Right lobe of liver (tissue), 6 donors: Measurements from ENCODE around the gene CIAO3. TPM values are rescaled to one million over a fixed set of nuclear protein-coding genes. Genes with fewer than 3 reads are reported as not detected.

Experiments used
- ATAC-seq, 4 donors: fragments of 200-7000 bp; cut with Tn5 transposase; one replicate each; pipeline ENCODE4 v1.9.1; 2020; ENCODE audit warnings: mild to moderate bottlenecking in 4 of 4, moderate library complexity in 4 of 4
- DNase-seq, 3 donors: peaks; one replicate each; pipeline ENCODE4 v3.0.0-alpha.2; 2020
- H3K27ac ChIP-seq, 3 donors: fragments of 200-600 bp; one replicate each; pipeline ENCODE4 v1.8.0; 2022
- H3K27me3 ChIP-seq, 2 donors: fragments of 200-600 bp; one replicate each; pipeline ENCODE4 v1.8.0; 2022
- H3K36me3 ChIP-seq, 4 donors: fragments of 200-600 bp; sonication (generic) in 1 of 4; one replicate each; pipeline versions ENCODE4 v1.5.1 to v1.8.0; 2017 to 2022; ENCODE audit warnings: control low read depth in 1 of 4
- H3K4me1 ChIP-seq, 4 donors: fragments of 200-600 bp; sonication (generic) in 1 of 4; one replicate each; pipeline versions ENCODE4 v1.5.1 to v1.8.0; 2017 to 2022; ENCODE audit warnings: control low read depth in 1 of 4
- H3K4me3 ChIP-seq, 3 donors: fragments of 200-600 bp; one replicate each; pipeline ENCODE4 v1.8.0; 2022
- H3K9me3 ChIP-seq, 4 donors: fragments of 200-600 bp; sonication (generic) in 1 of 4; one replicate each; pipeline versions ENCODE4 v1.5.1 to v1.8.0; 2017 to 2022; ENCODE audit warnings: control low read depth in 1 of 4
- POLR2A ChIP-seq: fragments of 450-650 bp; IDR thresholded peaks from one replicate; pipeline ENCODE4 v1.6.1; 2017; ENCODE audit warnings: antibody characterized with exemption, mild to moderate bottlenecking
- WGBS: methylation state at CpG from one replicate; pipeline ENCODE4 v1.1.6; 2018; ENCODE audit warnings: low coverage, low lambda C conversion rate; ENCODE audit not compliant: insufficient coverage; ENCODE audit errors: missing lambda C conversion rate; 5-methylcytosine and 5-hydroxymethylcytosine counted together
- intact Hi-C, 2 donors: fragments of 100-400 bp; cut with DNase I; formaldehyde crosslinking; loops; one replicate each; pipeline versions ENCODE4 v1.11.2 to v1.14.1; 2022
- total RNA-seq, 6 experiments: library from RNA; depleted of rRNA in 2 of 6; stranded (reverse); fragments of >200 nt in 2 of 6; fragmentation: NEBNext Ultra II Directional in 3 of 6; extraction: Animal tissue kit (Norgen Biotek cat#: 25700) in 3 of 6; gene quantifications; one replicate each; pipeline versions ENCODE4 v1.1.0 to v1.2.4, GENCODE V29; 2016 to 2023
- TF ChIP-seq, protein P1 (sequence below), 4 donors: fragments of 200-600 bp in 3 of 4; fragments of 450-650 bp in 1 of 4; IDR thresholded peaks; one replicate each; pipeline versions ENCODE4 v1.5.1 to v1.8.0; 2016 to 2022; ENCODE audit warnings: antibody characterized with exemption in 4 of 4, mild to moderate bottlenecking in 2 of 4
- donor health status: DM: no; HTN: yes; CAD: no.
- donor health status: DM: no; HTN: no; CAD: no.
- donor health status: DM: no; HTN: no; CAD: no.
- donor health status: DM: no; HTN: yes; CAD: no.
- donor health status: DM: no; HTN: yes; CAD: no.

CIAO3 gene
- total RNA-seq, 6 experiments from 2014 or later = 11.9 to 26.1 (median 17.3) TPM

DNA sequence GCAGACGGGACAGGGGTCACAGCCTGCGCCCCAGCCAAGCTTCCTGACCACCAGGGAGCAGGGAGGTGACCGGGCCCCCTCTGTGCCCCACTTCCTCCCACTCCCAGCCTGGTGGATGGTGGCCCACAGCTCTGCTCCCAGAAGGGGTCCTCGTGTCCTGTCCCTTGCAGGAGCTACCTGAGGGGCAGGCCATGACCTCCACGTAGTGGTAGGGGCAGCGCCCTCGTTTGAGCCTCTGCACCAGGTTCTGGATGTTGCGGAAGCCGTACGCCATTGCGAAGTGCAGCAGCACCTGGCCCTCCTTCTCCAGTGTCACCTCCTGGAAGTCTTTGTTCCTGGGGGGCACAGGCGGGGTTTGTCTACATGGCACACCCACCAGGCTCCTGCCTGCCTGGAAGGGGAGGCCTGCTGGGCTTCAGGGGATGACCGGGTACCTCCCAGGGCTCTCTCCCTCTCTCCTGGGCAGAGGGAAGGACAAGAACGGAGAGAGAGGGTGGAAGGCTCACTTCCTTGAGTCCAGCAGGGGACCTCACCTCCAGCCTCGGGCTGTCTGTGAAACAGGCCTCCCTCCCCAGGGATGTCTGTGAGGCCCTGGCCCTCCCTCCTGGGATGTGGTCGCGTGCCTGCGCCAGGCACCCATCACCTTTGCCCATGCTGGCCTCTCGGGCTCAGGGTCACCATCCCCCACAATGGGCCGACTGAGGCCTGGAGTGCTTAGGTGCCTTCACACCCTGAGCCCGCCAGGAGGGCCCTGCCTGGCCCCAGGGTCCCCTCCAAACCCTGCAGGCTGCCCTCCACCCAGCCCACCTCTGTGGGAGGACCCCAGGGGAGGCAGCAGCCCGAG lies 9.9 kb downstream of the CIAO3 start:
- Histone ChIP-seq H3K27me3 (no peaks in the 10 kb centered on the region), H3K36me3 (peaks cover 0 to 18% (median 0%) of the 10 kb centered on the region in 4 donors), H3K9me3 (no peaks in the 10 kb centered on the region), H3K4me3 (no peak overlapping the region), H3K27ac (no peak overlapping the region), H3K4me1 (peaks cover 0 to 15% (median 0%) of the 10 kb centered on the region in 4 donors)
- ATAC-seq = no peak
- no peak for TF ChIP-seq POLR2A
- TF ChIP-seq, protein P1, sequence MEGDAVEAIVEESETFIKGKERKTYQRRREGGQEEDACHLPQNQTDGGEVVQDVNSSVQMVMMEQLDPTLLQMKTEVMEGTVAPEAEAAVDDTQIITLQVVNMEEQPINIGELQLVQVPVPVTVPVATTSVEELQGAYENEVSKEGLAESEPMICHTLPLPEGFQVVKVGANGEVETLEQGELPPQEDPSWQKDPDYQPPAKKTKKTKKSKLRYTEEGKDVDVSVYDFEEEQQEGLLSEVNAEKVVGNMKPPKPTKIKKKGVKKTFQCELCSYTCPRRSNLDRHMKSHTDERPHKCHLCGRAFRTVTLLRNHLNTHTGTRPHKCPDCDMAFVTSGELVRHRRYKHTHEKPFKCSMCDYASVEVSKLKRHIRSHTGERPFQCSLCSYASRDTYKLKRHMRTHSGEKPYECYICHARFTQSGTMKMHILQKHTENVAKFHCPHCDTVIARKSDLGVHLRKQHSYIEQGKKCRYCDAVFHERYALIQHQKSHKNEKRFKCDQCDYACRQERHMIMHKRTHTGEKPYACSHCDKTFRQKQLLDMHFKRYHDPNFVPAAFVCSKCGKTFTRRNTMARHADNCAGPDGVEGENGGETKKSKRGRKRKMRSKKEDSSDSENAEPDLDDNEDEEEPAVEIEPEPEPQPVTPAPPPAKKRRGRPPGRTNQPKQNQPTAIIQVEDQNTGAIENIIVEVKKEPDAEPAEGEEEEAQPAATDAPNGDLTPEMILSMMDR (IDR thresholded peaks at IDR 0.05) = no peak
- intact Hi-C loops = no loop called here
- WGBS = 81% methylated on average over 6 of the region's 22 CpGs
- DNase-seq = no peak

DNA sequence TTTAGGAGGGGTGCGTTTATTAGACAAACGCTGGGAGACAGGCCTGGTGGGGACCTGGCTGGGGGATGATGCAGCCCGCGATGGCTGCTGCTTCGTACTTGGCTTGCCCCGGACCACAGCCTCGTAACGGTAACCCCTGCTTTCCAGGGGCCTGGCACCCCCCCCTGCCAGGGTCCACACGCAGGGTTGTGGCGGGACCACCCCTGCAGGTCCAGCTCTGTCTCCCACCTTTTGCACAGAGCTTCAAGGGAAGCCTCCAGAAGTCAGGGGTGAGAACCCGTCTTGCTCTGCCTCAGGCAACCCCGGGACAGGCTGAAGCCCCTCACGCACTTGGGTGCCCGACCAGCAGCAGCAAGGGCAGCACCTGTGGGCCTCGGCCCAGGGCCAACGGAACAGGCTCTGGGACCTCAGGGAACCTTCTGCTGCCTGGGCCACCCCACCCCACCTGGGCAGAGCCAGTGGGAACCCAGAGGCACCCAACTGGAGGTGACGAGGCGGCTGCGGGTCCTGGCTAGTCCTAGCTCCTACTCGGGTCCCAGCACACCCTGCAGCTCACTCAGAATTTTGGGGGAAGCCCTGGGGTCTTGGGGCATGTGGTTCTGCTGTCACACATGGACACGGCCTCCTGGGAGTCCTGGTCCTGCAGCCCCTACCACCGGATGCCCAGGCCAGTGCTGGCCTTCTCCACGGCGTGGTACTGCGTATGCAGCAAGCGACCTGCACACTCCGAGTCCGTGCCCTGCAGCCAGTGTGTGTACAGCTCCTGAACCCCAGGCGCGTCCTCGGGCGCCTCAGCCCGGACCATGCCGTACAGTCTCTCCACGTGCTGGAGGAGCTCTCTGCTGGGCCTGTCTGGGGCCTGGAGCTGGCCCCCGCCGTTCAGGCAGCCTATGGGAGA lies 10.8 kb downstream of the CIAO3 start:
- H3K9me3 ChIP-seq = no peaks in the 10 kb centered on the region
- peak in 1 of 3 donors; percentile 43 for DNase-seq
- no peak overlapping the region for H3K4me3 ChIP-seq
- H3K27ac ChIP-seq = no peak overlapping the region
- no peaks in the 10 kb centered on the region for H3K27me3 ChIP-seq
- 88% methylated on average over 10 of the region's 37 CpGs for WGBS
- no peak for ATAC-seq
- peaks cover 0 to 15% (median 0%) of the 10 kb centered on the region in 4 donors for H3K4me1 ChIP-seq
- peaks cover 0 to 10% (median 0%) of the 10 kb centered on the region in 4 donors for H3K36me3 ChIP-seq
- intact Hi-C loops = no loop called here
- TF ChIP-seq POLR2A = no peak
- TF ChIP-seq, protein P1 (IDR thresholded peaks at IDR 0.05) = no peak

DNA sequence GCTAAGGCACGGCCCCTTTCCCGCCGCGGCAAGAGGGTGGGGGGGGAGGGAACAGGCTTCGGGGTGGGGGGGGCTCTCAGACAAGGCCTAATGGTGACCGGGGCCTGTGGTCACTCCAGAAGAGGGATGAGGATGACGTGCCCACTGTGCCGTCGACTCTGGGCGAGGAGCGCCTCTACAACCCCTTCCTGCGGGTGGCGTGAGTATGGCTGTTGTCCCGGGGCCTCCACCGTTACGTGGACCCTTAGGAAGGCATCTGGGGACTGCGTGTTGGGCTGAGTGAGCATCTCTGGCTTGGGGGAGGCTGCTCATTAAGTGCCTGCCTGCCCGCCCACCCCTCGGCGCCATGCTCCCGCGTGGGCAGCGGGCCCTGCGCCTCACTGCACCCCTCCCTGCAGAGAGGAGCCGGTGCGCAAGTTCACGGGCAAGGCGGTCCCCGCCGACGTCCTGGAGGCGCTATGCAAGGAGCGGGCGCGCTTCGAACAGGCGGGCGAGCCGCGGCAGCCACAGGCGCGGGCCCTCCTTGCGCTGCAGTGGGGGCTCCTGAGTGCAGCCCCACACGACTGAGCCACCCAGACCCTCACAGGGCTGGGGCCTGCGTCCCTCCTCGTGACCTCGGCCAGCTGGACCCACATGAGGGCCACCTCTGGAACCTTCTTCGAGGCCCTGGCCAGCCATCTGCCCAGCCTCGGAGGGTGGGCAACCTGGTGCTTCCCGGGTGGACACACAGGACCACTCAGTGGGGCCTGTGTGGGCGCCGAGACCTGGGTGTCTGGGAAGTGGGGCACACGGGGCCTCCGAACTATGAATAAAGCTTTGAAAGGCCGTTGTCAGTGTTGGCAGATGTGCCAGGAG lies 11.7 kb downstream of the CIAO3 start:
- H3K4me1 ChIP-seq = peaks cover 0 to 15% (median 0%) of the 10 kb centered on the region in 4 donors
- intact Hi-C loops = no loop called here
- DNase-seq (peak in 1 of 3 donors; percentile 43), ATAC-seq (no peak)
- H3K27me3 ChIP-seq = no peaks in the 10 kb centered on the region
- H3K4me3 ChIP-seq = no peak overlapping the region
- TF ChIP-seq, protein P1 (IDR thresholded peaks at IDR 0.05) = no peak
- no peak for TF ChIP-seq POLR2A
- peaks cover 0 to 5% (median 0%) of the 10 kb centered on the region in 4 donors for H3K36me3 ChIP-seq
- no peaks in the 10 kb centered on the region for H3K9me3 ChIP-seq
- 11% methylated on average over 7 of the region's 55 CpGs for WGBS
- H3K27ac ChIP-seq = no peak overlapping the region
